Stimulated activated CD8-positive, alpha-beta memory T cell treated with anti-CD3 and anti-CD28 coated beads, Interleukin-4, amount 100 ng/mL, for 1 hour (primary cell): ENCODE results near the gene TMSB4X.
"Not testable (repeated sequence)": the region's sequence is repeated elsewhere in the genome, so short reads cannot be mapped to it uniquely, and the experiment has no call there.

Experiments
- DNase-seq, 2 donors: peaks; one replicate each; pipeline ENCODE4 v3.0.0-alpha.2; 2020; ENCODE audit warnings: low read depth in 2 of 2, low spot score in 1 of 2

Gene TMSB4X

GRCh38 chrX:12954981-12955380 is 19.9 kb upstream of the TMSB4X start:
- DNase-seq = no peak

- DNase-seq = no peak
These were observed 18.8 kb upstream of the TMSB4X start for GRCh38 chrX:12955882-12956703.

GRCh38 chrX:12956704-12957534 is 18.0 kb upstream of the TMSB4X start:
- no peak for DNase-seq

- DNase-seq = no peak
These were observed 16.9 kb upstream of the TMSB4X start for GRCh38 chrX:12958059-12958458.

- DNase-seq = no peak
These were observed 16.4 kb upstream of the TMSB4X start for GRCh38 chrX:12958461-12958860.

- DNase-seq = no peak
These were observed 13.7 kb upstream of the TMSB4X start for GRCh38 chrX:12961196-12961718.

- DNase-seq = no peak
These were observed 12.8 kb upstream of the TMSB4X start for GRCh38 chrX:12962041-12962504.

- not testable (repeated sequence) for DNase-seq
These were observed 11.6 kb upstream of the TMSB4X start for GRCh38 chrX:12963210-12963850.

- DNase-seq = no peak
These were observed 9.6 kb upstream of the TMSB4X start for GRCh38 chrX:12965131-12965940.

- DNase-seq = no peak
These were observed 8.8 kb upstream of the TMSB4X start for GRCh38 chrX:12966151-12966550.

- DNase-seq = no peak
These were observed 7.0 kb upstream of the TMSB4X start for GRCh38 chrX:12967711-12968465.

GRCh38 chrX:12970691-12971202 is 4.2 kb upstream of the TMSB4X start:
- no peak for DNase-seq

- DNase-seq = no peak
These were observed 3.5 kb upstream of the TMSB4X start for GRCh38 chrX:12971282-12972003.

GRCh38 chrX:12972243-12972642 is 2.7 kb upstream of the TMSB4X start:
- no peak for DNase-seq

GRCh38 chrX:12972878-12973560 is 1.9 kb upstream of the TMSB4X start:
- DNase-seq = no peak

- DNase-seq = no peak
These were observed 1.2 kb upstream of the TMSB4X start for GRCh38 chrX:12973561-12974304.

- DNase-seq = no peak
These were observed 560 bp upstream of the TMSB4X start for GRCh38 chrX:12974305-12974795.

GRCh38 chrX:12975670-12975965 is 708 bp downstream of the TMSB4X start:
- DNase-seq = no peak
